HG02884 (cell line): Measurements from ENCODE around the gene SERBP1.
"Not testable (repeated sequence)": the region's sequence is repeated elsewhere in the genome, so short reads cannot be mapped to it uniquely, and the experiment has no call there.

Experiments
- ATAC-seq: cut with Tn5 transposase; IDR thresholded peaks from one replicate; pipeline ENCODE4 v1.9.1; 2021; ENCODE audit warnings: mild to moderate bottlenecking, moderate library complexity; ENCODE audit not compliant: unreplicated experiment

Gene SERBP1

DNA sequence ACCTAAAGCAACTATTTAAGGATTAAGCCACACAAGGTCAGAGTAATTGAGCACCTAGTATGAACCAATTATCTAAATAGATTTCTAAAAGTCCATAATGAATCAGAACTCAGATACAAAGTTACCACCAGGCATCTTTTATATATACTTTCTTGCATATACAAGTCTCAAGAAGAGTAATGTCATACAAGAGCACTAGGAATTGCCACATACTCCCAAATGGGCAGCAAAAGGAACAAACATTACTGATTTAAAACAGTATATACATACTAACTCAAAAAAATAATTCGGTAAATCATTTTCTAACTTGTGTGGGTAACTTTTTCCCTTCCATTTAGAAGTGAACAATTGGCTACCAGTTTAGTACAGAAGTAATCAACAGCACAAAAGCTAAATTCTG lies 22.1 kb downstream of the SERBP1 start:
- no peak for ATAC-seq

DNA sequence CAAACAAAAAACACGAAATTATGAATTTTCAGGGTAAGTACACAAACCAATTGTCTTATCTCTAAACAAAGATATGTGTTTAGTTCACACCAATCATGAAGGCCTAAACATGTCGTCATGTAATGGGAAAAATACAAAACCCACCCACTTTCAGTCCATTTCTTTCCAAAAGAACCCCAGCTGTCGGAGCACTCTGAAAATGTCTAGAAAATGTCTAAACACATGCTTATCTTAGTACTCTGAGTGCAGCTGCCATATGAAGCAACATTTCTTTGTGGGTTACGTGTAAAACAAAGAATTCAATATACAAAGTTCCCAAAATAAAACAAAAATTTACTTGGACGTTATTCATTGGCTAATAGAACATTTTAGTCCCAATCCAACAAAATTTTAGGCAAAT lies 22.7 kb downstream of the SERBP1 start:
- ATAC-seq = no peak

DNA sequence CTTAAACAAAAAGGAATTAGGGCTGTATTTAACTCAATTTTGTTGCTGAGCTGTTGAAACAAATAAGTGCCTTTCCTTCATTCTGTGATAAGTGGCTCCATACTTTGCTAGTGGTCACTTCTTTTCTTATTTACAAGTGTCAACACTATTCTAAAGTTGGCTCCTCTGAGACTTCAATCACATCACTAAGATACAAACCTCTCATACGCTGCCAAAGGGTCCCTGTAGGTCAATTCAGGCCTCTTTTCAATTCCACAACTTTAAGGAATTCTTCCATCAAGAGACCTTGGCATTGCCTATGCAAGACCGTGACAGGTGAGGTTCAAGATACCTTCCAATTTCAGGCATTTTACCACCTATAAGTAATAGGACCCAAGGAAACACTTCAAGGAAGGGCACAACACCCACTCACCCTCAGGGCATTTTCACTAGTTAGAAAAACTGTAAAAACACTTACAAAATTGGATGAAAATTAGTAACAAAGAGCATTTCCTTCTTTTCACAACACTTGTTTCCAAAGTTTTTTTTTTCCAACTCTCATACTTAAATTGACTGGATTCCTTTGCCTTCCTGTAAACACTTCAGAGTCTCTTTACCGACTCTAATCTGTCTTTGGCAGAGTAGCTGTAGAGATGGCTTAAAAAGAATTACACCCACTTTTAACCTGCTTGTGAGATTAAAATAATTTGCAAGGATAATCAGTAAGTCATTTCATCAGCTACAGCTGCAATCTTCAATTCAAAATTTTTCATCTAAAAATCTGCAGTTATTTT lies 24.5 kb downstream of the SERBP1 start:
- no peak for ATAC-seq

DNA sequence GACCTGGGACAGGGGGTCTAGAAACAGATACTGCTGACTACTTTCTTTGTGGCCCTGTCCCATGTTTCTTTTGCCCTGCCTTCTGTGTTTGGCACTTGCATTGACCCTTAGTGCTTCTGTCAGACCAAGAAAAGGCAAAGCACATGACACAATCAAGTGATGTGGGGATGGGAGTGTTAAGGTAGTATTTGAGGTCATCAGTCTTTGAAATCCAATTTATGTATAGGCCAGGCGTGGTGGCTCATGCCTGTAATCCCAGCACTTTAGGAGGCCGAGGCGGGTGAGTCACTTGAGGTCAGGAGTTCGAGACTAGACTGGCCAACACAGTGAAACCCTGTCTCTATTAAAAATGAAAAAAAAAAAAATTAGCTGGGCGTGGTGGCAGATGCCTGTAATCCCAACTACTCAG lies 26.0 kb downstream of the SERBP1 start:
- ATAC-seq = no peak

DNA sequence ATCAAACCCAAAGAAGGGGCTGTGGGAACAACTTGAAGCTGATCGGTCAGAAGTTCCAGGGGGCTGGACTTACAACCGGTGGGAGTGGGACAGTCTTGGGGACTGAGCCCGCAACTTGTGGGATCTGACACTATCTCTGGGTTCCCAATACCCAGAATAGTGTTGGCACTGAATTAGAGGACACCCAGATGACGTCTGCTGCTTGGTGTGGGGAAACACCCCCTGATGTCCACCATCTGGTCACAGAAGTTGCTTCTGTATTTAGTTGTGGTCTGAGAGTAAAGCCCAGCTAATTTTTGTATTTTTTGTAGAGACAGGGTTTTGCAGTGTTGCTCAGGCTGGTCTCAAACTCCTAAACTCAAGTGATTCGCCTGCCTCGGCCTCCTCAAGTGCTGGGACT lies 28.8 kb downstream of the SERBP1 start:
- no peak for ATAC-seq

DNA sequence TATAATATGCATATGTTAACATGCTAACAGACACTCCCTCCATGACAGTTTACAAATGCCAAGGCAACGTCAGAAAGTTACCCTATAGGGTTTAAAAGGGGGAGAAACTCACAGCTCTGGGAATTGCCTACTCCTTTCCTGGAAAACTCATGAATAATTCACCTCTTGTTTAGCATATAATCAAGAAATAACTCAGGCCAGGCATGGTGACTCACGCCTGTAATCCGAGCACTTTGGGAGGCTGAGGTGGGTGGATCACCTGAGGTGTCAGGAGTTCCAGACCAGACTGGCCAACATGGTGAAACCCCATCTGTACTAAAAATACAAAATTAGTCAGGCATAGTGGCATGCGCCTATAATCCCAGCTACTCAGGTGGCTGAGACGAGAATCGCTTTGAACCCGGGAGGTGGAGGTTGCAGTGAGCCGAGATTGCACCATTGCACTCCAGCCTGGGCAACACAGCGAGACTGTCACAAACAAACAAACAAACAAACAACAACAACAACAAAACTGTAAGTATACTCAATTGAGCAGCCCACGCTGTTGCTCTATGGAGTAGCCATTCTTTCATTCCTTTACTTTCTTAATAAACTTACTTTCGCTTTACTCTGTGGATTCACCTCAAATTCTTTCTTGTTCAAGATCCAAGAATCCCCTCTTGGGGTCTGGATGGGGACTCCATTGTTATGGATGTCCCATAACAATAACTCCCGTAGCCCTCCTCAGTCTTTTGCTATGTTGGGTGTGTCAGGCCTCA lies 30.0 kb downstream of the SERBP1 start:
- not testable (repeated sequence) for ATAC-seq

DNA sequence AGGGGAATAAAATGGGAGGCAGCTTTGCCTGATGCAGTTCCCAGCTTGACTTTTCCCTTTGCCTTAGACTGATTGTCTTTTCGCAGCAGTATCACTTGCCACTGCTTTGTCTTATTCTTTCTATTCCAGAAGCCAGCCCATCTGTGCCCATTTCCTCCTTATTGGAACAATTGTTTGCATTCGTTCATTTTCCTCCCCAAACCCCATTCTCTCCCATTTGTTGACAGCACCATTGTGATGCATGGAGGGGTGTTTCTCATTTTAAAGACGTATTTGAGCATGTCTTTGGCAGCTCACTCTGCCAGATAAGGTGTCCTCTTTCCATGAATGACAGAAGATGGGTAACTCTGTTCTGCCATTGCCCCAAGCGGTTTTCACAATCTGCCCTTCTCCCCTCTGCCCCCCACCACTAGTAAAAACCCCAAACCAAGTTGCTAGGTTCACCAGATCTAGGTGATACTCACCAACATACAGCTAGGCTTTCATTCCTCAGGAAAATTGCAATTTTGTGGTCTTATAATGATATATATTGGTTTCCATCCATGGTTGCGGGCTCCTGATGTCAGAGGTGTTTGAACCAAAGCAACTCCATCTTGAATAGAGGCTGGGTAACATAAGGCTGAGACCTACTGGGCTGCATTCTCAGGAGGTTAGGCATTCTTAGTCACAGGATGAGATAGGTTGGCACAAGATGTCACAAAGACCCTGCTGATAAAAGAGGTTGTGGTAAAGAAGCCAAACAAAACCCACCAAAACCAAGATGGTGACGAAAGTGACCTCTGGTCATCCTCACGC lies 30.8 kb downstream of the SERBP1 start:
- no peak for ATAC-seq

DNA sequence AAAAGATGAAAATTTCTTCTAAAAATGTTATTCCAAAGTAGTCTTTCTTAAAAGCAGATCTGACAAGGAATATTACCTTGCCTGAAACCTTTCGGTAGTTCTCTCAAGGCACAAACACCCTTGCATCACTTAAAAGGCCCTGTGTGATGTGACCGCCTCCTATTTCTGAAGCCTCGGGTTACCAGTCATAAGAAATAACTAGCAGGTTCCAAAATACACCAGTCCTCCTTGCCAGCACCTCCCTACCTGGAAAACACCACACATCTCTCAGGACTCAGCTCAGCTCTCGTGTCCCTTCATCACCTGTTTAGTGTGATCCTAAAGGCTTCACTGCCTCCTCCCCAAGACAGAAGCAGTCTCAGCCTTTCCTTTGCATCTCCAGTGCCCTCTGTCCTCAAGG lies 35.7 kb downstream of the SERBP1 start:
- no peak for ATAC-seq

DNA sequence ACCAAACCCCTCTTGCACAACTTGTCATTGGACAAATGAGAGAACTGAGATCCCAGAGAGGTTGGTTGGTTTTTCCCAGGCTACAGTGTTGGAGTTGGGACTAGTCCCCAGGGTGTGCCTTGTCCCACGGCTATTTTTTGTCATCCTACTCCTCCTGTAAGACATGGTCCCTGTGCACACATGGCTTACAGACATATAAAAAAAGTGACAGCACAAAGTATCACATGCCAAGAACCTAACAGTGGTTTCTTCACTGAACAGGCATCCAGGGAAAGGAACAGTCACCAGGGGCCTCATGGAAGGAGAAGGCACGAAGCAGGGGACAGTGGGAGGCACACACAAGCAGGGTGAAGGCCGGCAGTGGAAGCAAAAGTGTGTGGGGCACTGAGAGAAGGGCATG lies 36.5 kb downstream of the SERBP1 start:
- ATAC-seq = no peak

DNA sequence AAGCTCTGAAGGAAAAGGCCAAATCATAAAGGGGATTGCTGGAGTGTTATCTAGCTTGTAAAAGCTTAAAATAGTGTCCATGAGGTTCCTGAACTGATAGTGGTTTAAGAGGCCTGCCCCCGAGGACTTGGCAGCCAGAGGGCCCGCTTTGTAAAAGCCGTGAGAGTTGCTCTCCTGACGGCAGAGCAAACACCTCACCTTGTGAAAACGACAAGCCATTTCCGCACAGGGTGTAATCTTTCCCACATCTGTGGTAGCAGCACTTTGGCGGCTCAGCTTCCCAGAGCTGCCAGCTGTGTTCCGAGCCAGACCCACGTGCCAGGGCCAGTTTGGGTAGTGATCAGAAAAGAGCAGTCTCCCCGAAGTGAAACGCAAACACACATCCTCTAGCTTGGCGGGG lies 37.0 kb downstream of the SERBP1 start:
- no peak for ATAC-seq

DNA sequence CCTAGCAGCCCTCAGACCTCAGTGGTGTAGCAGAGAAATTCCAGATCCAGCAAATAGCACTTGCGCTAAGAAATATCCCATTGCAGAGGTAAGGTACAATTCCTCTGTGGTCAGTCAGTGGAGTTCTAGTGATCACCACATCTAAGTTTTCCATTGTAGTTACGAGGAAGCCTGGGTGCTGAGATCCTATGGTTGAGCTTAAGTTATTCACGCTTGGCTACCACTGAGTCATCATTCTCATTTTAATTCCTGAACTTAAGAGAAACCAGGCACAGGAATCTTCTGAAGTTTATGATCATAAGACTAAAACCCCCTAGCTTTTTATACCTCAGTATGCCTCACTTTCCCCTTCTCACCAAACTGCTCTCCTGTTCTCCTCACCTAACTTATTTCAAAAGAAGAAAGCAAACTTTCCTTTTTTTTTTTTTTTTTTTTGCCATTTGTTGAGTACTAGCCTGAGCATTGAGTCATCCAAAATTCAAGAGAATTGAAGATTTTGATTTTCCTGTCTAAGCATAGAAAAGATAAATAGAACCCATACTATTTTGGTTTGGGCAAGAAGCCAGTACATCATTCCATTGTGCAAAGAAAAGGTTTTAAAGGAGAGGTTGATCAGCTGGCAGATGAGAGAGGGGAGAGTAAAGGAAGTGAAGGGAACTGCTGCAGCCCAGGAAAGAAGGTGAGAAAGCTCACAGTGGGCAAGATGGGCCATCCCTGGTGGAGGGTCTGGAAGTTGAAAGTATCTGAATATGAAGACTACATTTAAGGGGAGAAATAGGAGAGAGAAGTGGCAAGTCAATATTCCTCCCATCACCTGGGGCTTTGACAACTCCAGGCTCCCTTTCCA lies 39.9 kb downstream of the SERBP1 start:
- ATAC-seq = no peak

DNA sequence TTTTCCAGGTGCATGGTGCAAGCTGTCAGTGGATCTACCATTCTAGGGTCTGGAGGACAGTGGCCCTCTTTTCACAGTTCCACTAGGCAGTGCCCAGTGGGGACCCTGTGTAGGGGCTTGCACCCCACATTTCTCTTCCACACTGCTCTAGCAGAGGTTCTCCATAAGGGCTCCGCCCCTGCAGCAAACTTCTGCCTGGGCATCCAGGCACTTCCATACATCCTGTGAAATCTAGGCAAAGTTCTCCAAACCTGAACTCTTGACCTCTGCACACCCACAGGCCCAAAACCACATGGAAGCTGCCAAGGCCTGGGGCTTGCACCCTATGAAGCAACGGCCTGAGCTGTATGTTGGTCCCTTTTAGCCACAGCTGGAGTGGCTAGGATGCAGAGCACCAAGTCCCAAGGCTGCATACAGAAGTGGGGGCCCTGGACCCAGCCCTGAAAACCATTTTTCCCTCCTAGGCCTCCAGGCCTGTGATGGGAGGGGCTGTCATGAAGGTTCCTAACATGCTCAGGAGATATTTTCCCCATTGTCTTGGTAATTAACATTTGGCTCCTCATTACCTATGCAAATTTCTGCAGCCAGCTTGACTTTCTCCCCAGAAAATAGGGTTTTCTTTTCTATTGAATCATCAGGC lies 46.1 kb downstream of the SERBP1 start:
- no peak for ATAC-seq

DNA sequence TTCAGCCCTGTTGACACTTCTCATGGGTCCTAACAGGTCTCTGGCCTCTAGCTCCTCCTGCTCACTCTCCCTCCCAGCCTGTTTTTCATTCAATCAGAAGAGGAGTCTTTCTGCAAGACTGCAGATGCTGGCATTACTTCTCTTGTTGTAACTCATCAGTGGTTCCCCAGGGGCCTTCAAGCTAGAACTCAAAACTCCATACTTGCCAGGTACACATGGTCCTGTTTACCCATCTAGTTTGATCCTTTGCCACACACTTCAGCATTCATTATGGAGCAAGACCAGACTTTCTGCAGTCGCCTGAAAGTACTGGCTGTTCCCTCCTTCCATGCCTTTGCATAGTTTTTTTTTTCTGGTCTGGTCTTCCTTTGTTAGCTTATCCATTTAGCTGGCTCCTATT lies 47.9 kb downstream of the SERBP1 start:
- ATAC-seq = no peak

DNA sequence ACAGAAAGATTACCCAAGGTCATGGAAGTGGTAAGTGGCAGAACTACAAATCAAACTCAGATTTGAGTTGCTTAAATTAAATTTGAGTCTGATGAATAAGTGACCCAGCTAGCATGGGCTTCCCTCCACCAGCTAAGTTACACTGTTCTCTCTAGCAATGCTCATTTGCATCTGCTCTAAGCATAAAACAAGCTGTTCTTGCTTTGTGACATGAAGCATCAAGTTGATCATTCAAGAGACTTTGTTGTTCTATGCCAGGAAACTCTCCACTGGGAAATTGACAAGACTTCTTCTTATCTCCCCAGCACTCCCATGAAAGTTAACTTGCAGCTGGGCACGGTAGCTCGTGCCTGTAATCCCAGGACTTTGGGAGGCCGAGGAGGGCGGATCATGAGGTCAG lies 49.0 kb downstream of the SERBP1 start:
- no peak for ATAC-seq

DNA sequence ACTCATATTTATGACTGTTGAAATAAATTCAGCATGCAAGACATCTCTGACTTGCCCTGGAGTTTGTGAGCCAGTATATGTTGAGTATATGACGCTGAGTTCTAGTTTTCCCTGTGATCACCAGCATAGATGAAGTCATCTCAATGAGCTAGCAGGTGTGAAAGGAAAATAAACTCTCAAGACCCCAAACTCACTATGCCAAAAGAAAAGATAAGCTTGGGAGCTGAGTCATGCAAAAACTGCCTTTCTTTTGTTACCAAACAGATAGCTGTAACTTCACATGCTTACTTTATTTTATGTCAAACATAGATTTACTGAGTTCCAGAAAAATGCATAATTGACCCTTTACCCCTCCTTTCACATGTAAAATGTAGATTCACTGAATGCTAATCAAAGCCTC lies 52.9 kb downstream of the SERBP1 start:
- no peak for ATAC-seq

DNA sequence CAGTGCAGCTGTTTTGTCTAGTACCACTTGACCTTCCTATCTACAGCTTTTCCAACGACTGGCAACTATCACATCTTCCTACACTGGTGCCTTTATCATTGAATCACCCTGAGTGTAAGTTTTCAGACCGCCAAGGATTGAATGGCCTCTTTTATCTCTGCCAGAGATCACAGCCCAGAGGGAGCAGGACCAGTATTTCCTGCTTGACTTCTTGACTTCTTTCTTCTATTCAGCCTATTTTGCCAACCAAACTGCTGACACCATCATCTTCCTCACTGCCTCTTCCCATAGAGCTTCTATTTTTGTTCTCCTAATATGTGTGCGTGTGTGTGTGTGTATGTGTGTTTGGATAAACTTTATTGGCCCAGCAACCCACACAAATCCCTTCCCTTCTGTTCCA lies 53.8 kb downstream of the SERBP1 start:
- no peak for ATAC-seq

DNA sequence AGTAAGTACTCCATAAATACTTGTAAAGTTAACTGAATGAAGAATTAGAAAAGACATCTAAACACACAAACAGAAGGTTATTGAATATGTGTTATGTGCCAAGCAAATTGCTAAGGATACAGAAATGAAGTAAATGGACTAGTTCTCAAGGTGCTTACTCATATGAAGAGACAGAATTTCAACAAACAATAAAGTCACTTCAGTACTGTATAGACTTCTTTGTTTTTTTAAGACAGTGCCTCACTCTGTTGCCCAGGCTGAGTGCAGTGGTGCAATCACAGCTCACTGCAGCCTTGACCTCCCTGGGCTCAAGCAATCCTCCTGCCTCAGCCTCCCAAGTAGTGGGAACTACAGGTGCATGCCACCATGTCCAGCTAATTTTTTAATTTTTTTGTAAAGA lies 57.3 kb downstream of the SERBP1 start:
- no peak for ATAC-seq

DNA sequence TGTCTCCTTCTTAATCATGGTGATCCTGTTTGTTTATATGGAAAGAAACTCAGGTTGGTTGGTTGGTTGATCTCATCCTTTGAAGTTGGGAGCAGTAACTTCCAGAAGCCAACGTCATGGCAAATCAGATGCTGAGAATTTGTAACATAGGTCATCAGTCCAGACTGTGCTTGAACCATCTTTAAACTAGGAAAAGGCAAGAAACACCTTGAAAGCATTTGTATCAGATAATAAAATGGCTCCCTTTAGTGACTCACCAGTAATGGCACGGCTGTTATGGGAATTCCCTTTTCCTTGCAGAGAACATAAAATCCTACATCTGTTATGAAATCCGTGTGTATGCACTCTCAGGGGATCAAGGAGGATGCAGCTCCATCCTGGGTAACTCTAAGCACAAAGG lies 58.1 kb downstream of the SERBP1 start:
- no peak for ATAC-seq

DNA sequence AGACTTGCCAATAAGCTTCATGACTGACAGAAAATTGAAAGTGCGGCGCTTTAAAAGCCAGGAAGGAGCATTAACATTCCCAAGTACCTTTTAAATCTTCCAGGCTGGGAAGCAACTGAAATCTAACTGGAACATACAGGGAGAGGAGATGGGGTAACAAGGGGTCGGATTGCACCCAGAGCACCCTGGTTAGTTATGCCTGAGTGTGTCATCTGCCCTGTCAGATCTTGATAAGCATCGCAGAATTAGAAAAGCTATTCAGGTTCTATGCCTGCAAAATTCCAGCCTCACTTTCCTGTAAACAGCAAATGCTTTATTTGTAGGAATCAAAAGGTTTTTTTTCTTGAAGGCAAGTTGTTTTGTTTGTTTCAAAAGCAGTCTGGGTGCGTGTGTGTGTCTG lies 58.5 kb downstream of the SERBP1 start:
- no peak for ATAC-seq

DNA sequence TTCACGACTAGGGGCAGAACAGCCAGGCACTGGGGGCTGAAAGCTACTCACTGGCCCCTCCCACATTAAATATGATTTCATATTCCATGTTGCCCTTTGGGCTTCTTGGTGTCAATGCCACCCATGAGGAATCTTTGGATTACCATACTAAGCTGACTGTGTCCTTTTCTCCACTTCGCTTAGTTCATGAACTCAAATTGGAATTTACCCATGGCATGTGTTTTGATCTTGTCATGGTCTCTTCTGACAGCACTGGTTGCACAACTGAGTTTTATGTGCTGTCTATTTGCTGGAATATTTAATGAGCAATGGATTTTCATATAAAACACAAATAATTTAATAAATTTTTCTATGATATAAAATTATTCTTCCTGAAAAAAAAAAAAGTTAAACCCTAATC lies 59.2 kb downstream of the SERBP1 start:
- no peak for ATAC-seq
